Astrocyte (in vitro differentiated cells and primary cell): ENCODE measurements around the gene GRAMD2A. TPM values are rescaled to one million over a fixed set of nuclear protein-coding genes. Genes with fewer than 3 reads are reported as not detected.

Experiments
- DNase-seq: peaks from one replicate; pipeline ENCODE4 v3.0.0-alpha.2; 2010; ENCODE audit warnings: low read depth
- FAIRE-seq: peaks from 2 replicates; lab custom pipeline; 2011; peaks lifted over from hg19 to GRCh38; lab: Jason Lieb, UNC
- H2AFZ ChIP-seq: 2 replicates; pipeline ENCODE4 v1.6.0; 2012; ENCODE audit warnings: low read depth, low read length, inconsistent platforms
- H3K27ac ChIP-seq: 2 replicates; pipeline ENCODE4 v1.5.1; 2011; ENCODE audit warnings: low read depth, low read length, inconsistent platforms
- H3K27me3 ChIP-seq: 2 replicates; pipeline ENCODE4 v1.6.0; 2011; ENCODE audit warnings: low read length, inconsistent platforms; ENCODE audit not compliant: insufficient read depth
- H3K36me3 ChIP-seq: 2 replicates; pipeline ENCODE4 v1.5.1; 2011; ENCODE audit warnings: low read length, inconsistent platforms; ENCODE audit not compliant: insufficient read depth
- H3K4me1 ChIP-seq: 2 replicates; pipeline ENCODE4 v1.5.1; 2011; ENCODE audit warnings: low read length, inconsistent platforms; ENCODE audit not compliant: insufficient read depth
- H3K4me2 ChIP-seq: 2 replicates; pipeline ENCODE4 v1.6.0; 2012; ENCODE audit warnings: low read length, inconsistent platforms
- H3K4me3 ChIP-seq: 2 replicates; pipeline ENCODE4 v1.5.1; 2011; ENCODE audit warnings: low read depth, mild to moderate bottlenecking, low read length, inconsistent platforms; ENCODE audit not compliant: insufficient read depth
- H3K79me2 ChIP-seq: 2 replicates; pipeline ENCODE4 v1.6.0; 2012; ENCODE audit warnings: mild to moderate bottlenecking, low read length, inconsistent platforms; ENCODE audit not compliant: insufficient read depth
- H3K9ac ChIP-seq: 2 replicates; pipeline ENCODE4 v1.6.0; 2012; ENCODE audit warnings: mild to moderate bottlenecking, low read length, inconsistent platforms
- H3K9me3 ChIP-seq: 2 replicates; pipeline ENCODE4 v1.5.1; 2012; ENCODE audit warnings: low read depth, mild to moderate bottlenecking, low read length, inconsistent platforms; ENCODE audit not compliant: insufficient read depth
- H4K20me1 ChIP-seq: 2 replicates; pipeline ENCODE4 v1.6.0; 2012; ENCODE audit warnings: low read length, inconsistent platforms; ENCODE audit not compliant: insufficient read depth
- H3K27ac Mint-ChIP-seq: one replicate; pipeline ENCODE4 v1.8.0; 2021; ENCODE audit warnings: mild to moderate bottlenecking, mixed read lengths; ENCODE audit not compliant: unreplicated experiment
- H3K27me3 Mint-ChIP-seq: one replicate; pipeline ENCODE4 v1.8.0; 2021; ENCODE audit warnings: low read depth, mixed read lengths; ENCODE audit not compliant: unreplicated experiment
- H3K36me3 Mint-ChIP-seq: one replicate; pipeline ENCODE4 v1.8.0; 2021; ENCODE audit warnings: low read depth, mixed read lengths; ENCODE audit not compliant: unreplicated experiment
- H3K4me1 Mint-ChIP-seq: one replicate; pipeline ENCODE4 v1.8.0; 2021; ENCODE audit warnings: low read depth, mixed read lengths; ENCODE audit not compliant: unreplicated experiment
- H3K4me3 Mint-ChIP-seq: one replicate; pipeline ENCODE4 v1.8.0; 2021; ENCODE audit warnings: mild to moderate bottlenecking, moderate library complexity, mixed read lengths; ENCODE audit not compliant: unreplicated experiment
- H3K9me3 Mint-ChIP-seq: one replicate; pipeline ENCODE4 v1.8.0; 2021; ENCODE audit warnings: mild to moderate bottlenecking, mixed read lengths; ENCODE audit not compliant: unreplicated experiment
- CTCF ChIP-seq: IDR thresholded peaks from 2 replicates; pipeline ENCODE4 v1.5.1; 2011; ENCODE audit warnings: low read depth, mild to moderate bottlenecking, inconsistent platforms, low read length, moderate library complexity; ENCODE audit not compliant: insufficient read depth
- EZH2 ChIP-seq: IDR thresholded peaks from 2 replicates; pipeline ENCODE4 v1.6.1; 2012; ENCODE audit warnings: mild to moderate bottlenecking, low read length, inconsistent platforms; ENCODE audit not compliant: insufficient read depth
- total RNA-seq: library from RNA; stranded (reverse); gene quantifications from 2 replicates; pipeline ENCODE4 v1.2.1, GENCODE V29; 2021

GRAMD2A gene
- total RNA-seq, 1 donor from 2014 or later: 0.68 TPM

- Histone ChIP-seq H3K9ac (no peak overlapping the region), H3K79me2 (no peaks in the 10 kb centered on the region), H3K9me3 (no peaks in the 10 kb centered on the region), H2AFZ (no peak overlapping the region), H3K27me3 (no peaks in the 10 kb centered on the region), H3K4me3 (no peak overlapping the region), H3K4me2 (no peak overlapping the region), H3K36me3 (no peaks in the 10 kb centered on the region), H3K27ac (no peak overlapping the region), H3K4me1 (peaks cover 11% of the 10 kb centered on the region), H4K20me1 (no peaks in the 10 kb centered on the region)
- Mint-ChIP-seq H3K4me1 (peaks cover 5% of the 10 kb centered on the region), H3K27me3 (peaks cover 7% of the 10 kb centered on the region), H3K4me3 (no peak overlapping the region), H3K27ac (no peak overlapping the region), H3K9me3 (no peaks in the 10 kb centered on the region), H3K36me3 (no peaks in the 10 kb centered on the region)
- DNase-seq (no peak), FAIRE-seq (no peak)
- TF ChIP-seq CTCF (no peak), EZH2 (no peak)
Measured at GRCh38 chr15:72154316-72154715, 43.3 kb downstream of the GRAMD2A start.

GRCh38 chr15:72153269-72154000 is 44.2 kb downstream of the GRAMD2A start:
- Mint-ChIP-seq H3K9me3 (no peaks in the 10 kb centered on the region), H3K27me3 (peaks cover 6% of the 10 kb centered on the region), H3K36me3 (no peaks in the 10 kb centered on the region), H3K27ac (no peak overlapping the region), H3K4me3 (no peak overlapping the region), H3K4me1 (peaks cover 5% of the 10 kb centered on the region)
- no peak for DNase-seq
- H3K79me2 ChIP-seq: no peaks in the 10 kb centered on the region
- H3K4me2 ChIP-seq: no peak overlapping the region
- no peak overlapping the region for H2AFZ ChIP-seq
- H3K9ac ChIP-seq: no peak overlapping the region
- H3K4me3 ChIP-seq: no peak overlapping the region
- no peaks in the 10 kb centered on the region for H4K20me1 ChIP-seq
- no peaks in the 10 kb centered on the region for H3K36me3 ChIP-seq
- H3K4me1 ChIP-seq: peaks cover 11% of the 10 kb centered on the region
- no peaks in the 10 kb centered on the region for H3K27me3 ChIP-seq
- no peak for FAIRE-seq
- no peak overlapping the region for H3K27ac ChIP-seq
- H3K9me3 ChIP-seq: no peaks in the 10 kb centered on the region
- TF ChIP-seq CTCF (no peak), EZH2 (no peak)

- H3K27me3 ChIP-seq: no peaks in the 10 kb centered on the region
- TF ChIP-seq EZH2 (no peak), CTCF (no peak)
- FAIRE-seq (no peak), DNase-seq (no peak)
- H3K9ac ChIP-seq: no peak overlapping the region
- Mint-ChIP-seq H3K27me3 (no peaks in the 10 kb centered on the region), H3K36me3 (peaks cover 2% of the 10 kb centered on the region), H3K27ac (no peak overlapping the region), H3K9me3 (peaks cover 1% of the 10 kb centered on the region), H3K4me3 (no peak overlapping the region), H3K4me1 (no peaks in the 10 kb centered on the region)
- no peak overlapping the region for H3K27ac ChIP-seq
- H3K4me2 ChIP-seq: no peak overlapping the region
- H4K20me1 ChIP-seq: no peaks in the 10 kb centered on the region
- no peaks in the 10 kb centered on the region for H3K4me1 ChIP-seq
- H3K36me3 ChIP-seq: no peaks in the 10 kb centered on the region
- no peaks in the 10 kb centered on the region for H3K79me2 ChIP-seq
- no peak overlapping the region for H3K4me3 ChIP-seq
- H3K9me3 ChIP-seq: no peaks in the 10 kb centered on the region
- no peak overlapping the region for H2AFZ ChIP-seq
Measured at GRCh38 chr15:72147418-72147817, 50.2 kb downstream of the GRAMD2A start.
